ENCODE measurements around the gene KLHL17.

GRCh38 chr1:910881-911721, 49.3 kb upstream of the KLHL17 start:
- TF ChIP-seq CTCF (IDR thresholded peaks at IDR 0.05), result no peak
- no peak for TF ChIP-seq POLR2AphosphoS5 (IDR thresholded peaks at IDR 0.05)

All from prostate gland (tissue), 2 donors.